ENCODE measurements around the gene FERMT1. TPM values are rescaled to one million over a fixed set of nuclear protein-coding genes. Genes with fewer than 3 reads are reported as not detected.
"Not testable (repeated sequence)": the region's sequence is repeated elsewhere in the genome, so short reads cannot be mapped to it uniquely, and the experiment has no call there.

Gene FERMT1
- total RNA-seq, 1 donor from 2014 or later, result 0.17 TPM

GRCh38 chr20:6116758-6117157 lies 6.1 kb downstream of the FERMT1 start:
- intact Hi-C loops (cut with micrococcal nuclease), result no loop called here

- intact Hi-C loops (cut with micrococcal nuclease), result no loop called here
These were observed 7.5 kb downstream of the FERMT1 start for GRCh38 chr20:6115221-6115895.

- intact Hi-C loops (cut with micrococcal nuclease), result no loop called here
These were observed 8.1 kb downstream of the FERMT1 start for GRCh38 chr20:6114696-6115095.

DNA sequence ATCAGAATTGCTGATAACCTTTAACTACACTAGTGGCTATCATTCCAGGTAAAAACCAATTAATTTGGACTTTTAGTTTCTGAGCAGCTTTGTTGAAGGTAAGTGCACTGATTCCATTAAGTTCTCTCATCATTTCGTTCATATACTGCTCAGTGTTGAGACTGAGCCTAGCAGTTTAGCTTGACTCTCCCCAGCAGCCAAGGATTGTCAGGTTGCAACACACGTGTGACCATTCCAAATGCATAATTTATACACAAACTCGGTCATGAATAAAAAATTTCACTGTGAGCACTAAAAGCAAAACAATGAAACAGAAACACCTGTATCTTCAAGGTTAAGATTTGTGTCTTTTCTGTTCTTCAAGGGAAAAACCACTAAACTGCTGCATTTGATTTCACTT lies 8.9 kb downstream of the FERMT1 start:
- intact Hi-C loops (cut with micrococcal nuclease), result no loop called here

DNA sequence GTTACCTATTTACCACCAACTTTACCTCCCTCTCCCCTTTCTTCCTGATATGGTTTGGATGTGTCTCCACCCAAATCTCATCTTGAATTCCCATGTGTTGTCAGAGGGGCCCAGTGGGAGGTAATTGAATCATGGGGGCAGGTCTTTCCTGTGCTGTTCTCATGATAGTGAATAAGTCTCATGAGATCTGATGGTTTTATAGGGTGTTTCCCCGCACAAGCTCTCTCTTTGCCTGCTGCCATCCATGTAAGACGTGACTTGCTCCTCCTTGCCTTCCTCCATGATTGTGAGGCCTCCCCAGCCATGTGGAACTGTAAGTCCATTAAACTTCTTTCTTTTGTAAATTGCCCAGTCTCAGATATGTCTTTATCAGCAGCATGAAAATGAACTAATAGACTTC lies 9.9 kb downstream of the FERMT1 start:
- intact Hi-C loops (cut with micrococcal nuclease), result not testable (repeated sequence)

- intact Hi-C loops (cut with micrococcal nuclease), result no loop called here
These were observed 14.5 kb downstream of the FERMT1 start for GRCh38 chr20:6108330-6108729.

GRCh38 chr20:6104493-6105188 lies 18.2 kb downstream of the FERMT1 start:
- intact Hi-C loops (cut with micrococcal nuclease), result no loop called here

GRCh38 chr20:6103301-6103700 lies 19.5 kb downstream of the FERMT1 start:
- intact Hi-C loops (cut with micrococcal nuclease), result no loop called here

DNA sequence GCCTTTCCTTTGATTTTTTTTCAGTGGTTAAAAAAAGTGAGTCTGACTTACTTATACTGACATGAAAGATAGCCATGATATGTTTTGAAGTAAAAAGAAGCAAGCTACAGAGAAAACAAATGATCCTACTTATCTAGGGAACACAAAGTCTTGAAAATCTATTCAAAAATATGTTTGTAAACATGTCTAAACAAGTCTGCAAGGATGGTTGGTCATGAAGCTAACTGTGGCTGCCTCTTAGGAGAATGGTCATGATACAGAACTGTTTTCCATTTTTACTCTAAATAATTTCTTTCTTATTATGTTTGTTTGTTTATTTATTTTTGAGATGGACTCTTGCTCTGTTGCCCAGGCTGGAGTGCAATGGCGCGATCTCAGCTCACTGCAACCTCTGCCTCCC lies 21.5 kb downstream of the FERMT1 start:
- intact Hi-C loops (cut with micrococcal nuclease), result no loop called here

DNA sequence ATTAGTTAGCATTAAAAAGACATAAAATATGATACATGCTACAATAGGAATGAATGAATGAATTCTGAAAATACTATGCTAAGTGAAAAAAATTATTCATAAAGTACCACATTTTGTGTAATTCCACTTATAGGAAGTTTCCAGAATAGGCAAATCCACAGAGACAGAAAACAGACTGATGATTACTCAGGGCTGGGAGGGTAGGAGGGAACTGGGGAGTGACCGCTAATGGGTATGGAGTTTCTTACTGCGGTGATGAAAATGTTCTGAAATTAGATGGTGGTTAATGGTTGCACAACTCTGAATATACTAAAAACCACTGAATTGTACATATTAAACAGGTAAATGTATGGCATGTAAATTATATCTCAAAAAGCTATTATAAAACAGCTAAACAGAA lies 22.6 kb downstream of the FERMT1 start:
- intact Hi-C loops (cut with micrococcal nuclease), result no loop called here

DNA sequence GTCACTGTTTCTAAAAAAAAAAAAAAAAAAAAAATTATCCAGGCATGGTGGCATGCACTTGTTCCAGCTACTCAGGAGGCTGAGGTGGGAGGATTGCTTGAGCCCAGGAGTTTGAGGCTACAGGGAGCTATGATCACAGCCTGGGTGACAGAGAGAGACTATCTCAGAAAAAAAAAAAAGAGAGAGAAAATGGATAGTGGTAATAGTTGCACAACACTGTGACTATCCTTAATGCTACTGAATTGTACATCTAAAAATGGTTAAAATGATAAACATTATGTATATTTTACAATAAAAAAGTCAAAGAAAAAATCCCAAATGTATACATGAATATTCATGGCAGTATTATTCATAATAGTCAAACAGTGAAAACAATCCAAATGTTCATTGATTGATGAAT lies 23.0 kb downstream of the FERMT1 start:
- intact Hi-C loops (cut with micrococcal nuclease), result no loop called here

DNA sequence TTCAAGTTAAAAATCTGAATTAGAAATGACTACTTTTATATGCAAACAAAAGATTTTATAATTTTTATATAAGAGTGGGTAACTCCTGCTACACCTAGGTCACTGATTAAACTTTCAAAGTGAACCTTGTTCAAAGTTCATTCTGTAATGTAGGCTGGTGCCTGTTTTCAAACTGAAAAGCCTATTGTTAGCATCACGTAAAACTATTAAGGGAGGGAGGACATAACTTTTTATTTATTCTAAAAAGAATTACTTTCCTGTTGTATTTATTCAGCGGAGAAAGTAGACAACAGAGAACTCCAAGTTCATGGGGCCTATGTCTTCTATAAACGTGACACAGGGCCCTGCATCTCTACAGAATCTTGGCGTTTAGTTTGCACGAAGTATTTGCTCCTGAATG lies 27.4 kb downstream of the FERMT1 start:
- intact Hi-C loops (cut with micrococcal nuclease), result no loop called here

GRCh38 chr20:6094565-6094964 lies 28.3 kb downstream of the FERMT1 start:
- intact Hi-C loops (cut with micrococcal nuclease), result no loop called here

- intact Hi-C loops (cut with micrococcal nuclease), result no loop called here
These were observed 28.8 kb downstream of the FERMT1 start for GRCh38 chr20:6094063-6094462.

- intact Hi-C loops (cut with micrococcal nuclease), result no loop called here
These were observed 31.2 kb downstream of the FERMT1 start for GRCh38 chr20:6091661-6092060.

DNA sequence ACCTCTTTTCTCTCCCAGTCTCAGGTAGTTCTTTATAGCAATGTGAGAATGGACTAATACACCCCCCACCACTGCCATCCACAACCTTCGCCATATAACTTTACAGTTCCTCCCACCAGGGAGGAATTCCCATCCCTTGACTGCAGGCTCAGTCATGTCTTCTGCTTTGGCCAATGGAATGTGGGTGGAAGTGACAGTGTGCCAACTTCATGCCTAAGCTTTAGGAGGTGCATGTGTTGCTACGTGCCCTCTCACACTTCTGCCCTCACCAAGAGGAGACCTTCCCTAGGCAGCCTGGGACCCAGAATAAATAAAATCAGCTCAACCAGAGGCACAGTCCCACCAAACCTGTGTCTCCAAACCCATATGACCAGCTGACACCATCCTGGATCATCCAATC lies 36.0 kb downstream of the FERMT1 start:
- intact Hi-C loops (cut with micrococcal nuclease), result no loop called here

- intact Hi-C loops (cut with micrococcal nuclease), result no loop called here
These were observed 38.9 kb downstream of the FERMT1 start for GRCh38 chr20:6083926-6084325.

DNA sequence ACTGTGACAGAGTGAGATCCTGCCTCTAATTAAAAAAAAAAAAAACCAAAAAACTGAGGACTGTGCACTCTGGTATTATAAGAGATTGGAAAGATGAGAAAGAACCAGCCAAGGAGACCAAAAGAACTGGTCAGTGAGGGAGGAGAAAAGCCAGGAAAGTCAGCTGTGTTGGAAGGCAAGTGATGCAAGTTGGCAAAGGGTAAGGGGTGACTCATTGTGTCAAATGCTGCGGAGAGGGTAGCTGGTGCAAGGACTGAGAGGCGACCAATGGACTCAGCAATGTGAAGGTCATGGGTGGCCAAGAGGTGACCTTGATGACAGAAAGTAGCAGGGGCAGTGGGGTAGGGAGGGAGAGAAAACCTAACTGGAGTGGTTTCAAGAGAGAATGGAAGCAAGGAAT lies 41.6 kb downstream of the FERMT1 start:
- intact Hi-C loops (cut with micrococcal nuclease), result no loop called here

DNA sequence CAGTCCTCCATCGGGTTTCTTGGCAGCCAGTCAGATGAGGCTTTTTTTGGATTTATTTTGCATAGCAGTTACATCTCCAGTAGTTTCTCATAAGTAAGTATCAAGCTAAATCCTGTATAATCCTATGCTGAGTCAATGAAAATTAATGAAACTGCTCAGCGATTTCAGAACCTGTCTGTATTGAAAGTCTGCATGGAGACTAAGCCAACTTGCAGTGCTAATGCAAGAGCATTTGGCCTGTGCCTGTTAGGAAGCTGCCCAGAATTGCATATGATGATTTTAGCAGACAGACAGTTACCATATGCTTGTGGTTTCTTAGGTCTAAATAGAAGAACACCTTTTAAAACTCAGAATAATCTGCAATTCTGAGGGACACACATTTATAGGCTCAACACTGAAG lies 43.8 kb downstream of the FERMT1 start:
- intact Hi-C loops (cut with micrococcal nuclease), result no loop called here

DNA sequence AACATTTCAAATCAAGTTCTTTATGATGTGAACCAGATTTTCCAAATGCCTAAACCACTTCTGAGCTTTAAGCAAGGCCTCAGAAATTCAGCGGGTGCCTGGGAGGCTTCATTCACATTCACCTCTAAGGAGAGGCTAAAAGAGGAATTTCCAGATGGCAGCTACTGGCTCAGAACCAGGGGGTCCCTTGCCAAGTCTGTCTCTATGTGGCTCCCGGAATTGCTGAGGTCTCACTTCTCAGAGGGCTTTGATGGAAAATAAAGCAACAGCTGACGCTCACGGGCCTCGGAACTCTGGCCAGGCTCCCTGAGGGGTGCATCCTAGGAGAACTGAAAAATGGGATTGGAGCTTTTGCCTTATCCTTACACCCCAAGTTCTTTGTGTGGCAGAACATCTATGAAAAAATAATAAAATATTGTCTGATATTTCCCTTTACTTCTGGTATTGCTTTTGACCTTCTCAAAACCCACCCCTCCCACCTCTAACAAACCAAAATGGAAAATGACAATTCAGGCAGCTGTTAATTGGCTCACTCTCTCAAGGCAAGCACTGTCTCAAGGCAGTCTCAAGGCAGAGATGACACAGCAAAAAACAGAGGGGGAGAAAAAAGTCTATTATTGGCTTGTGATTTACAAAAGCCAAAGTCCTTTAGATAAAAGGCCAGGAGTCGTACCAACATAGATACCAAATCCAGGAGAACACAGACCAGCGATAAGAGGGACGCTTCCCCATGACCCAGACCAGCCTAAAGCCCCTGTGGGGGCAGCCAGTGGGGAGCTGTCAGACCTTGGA lies 47.2 kb downstream of the FERMT1 start:
- intact Hi-C loops (cut with micrococcal nuclease), result loop anchor here (2.0 kb wide), 1 partner anchor 127 kb away; no protein-coding TSS in a partner anchor

DNA sequence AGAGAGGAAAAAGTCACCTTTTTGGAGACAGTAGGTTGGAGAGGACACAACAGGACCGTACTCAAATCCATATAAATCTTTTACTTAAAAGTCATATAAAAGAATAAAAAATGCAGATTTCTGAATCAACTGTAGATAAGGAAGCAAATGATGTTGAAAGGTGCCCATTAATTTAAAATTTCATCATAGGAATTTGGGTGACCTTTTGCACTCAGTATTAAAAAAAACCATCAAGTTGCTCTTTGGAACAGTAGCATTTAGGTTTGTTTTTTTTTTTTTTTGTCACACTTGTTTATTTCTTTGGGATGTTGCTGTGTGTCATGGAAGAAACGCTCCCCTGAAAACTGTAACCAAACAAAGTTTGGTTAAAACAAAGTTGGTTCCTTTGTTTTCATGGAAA lies 48.0 kb downstream of the FERMT1 start:
- intact Hi-C loops (cut with micrococcal nuclease), result no loop called here

DNA sequence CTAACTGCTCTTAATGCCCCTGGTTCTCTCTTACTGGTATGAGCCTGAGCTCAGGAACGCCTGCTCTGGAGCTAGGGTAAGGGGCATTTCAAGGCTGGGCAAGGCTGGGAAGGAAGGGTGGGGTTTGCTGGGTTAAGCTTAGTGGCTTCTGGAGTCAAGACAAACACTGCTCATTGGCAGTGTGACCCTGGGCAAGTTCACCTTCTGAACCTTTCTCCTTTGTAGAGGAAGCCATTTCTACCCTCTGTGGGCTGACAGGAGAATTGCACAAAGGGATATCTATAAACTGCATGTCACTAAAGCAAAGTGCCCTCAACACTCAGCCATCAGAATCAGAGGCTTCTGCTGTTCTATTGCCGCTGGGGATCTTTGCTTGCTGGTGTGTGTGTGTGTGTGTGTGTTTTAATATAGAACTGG lies 48.7 kb downstream of the FERMT1 start:
- intact Hi-C loops (cut with micrococcal nuclease), result no loop called here
